H9 (cell line): ENCODE results near the gene GNAT3. TPM values are rescaled to one million over a fixed set of nuclear protein-coding genes. Genes with fewer than 3 reads are reported as not detected.

Experiments used
- DNase-seq: peaks from one replicate; pipeline ENCODE4 v3.0.0-alpha.2; 2017
- H2AFZ ChIP-seq: one replicate; pipeline ENCODE4 v1.6.1; 2013; ENCODE audit warnings: mild to moderate bottlenecking, low read length, control low read depth, moderate library complexity
- H2AK5ac ChIP-seq: 2 replicates; pipeline ENCODE4 v1.6.1; 2013; ENCODE audit warnings: low read length, control low read depth, mixed read lengths; ENCODE audit not compliant: insufficient read length
- H2BK120ac ChIP-seq: one replicate; pipeline ENCODE4 v1.6.1; 2013; ENCODE audit warnings: low read depth, mild to moderate bottlenecking, low read length, control low read depth, inconsistent platforms; ENCODE audit not compliant: poor library complexity, severe bottlenecking
- H2BK12ac ChIP-seq: 2 replicates; pipeline ENCODE4 v1.6.1; 2013; ENCODE audit warnings: low read length, control low read depth, mixed read lengths, low read depth; ENCODE audit not compliant: insufficient read length
- H2BK15ac ChIP-seq: 2 replicates; pipeline ENCODE4 v1.6.1; 2013; ENCODE audit warnings: low read depth, low read length, control low read depth
- H2BK20ac ChIP-seq: one replicate; pipeline ENCODE4 v1.6.1; 2013; ENCODE audit warnings: low read depth, mild to moderate bottlenecking, low read length, control low read depth, inconsistent platforms; ENCODE audit not compliant: poor library complexity, severe bottlenecking
- H2BK5ac ChIP-seq: 2 replicates; pipeline ENCODE4 v1.6.1; 2013; ENCODE audit warnings: low read length, control low read depth, mixed read lengths; ENCODE audit not compliant: insufficient read length
- H3K14ac ChIP-seq: 2 replicates; pipeline ENCODE4 v1.6.1; 2013; ENCODE audit warnings: low read length, control low read depth; ENCODE audit not compliant: insufficient read depth
- H3K18ac ChIP-seq: 2 replicates; pipeline ENCODE4 v1.6.1; 2013; ENCODE audit warnings: low read depth, mild to moderate bottlenecking, mixed read lengths, low read length, control low read depth; ENCODE audit not compliant: insufficient read length
- H3K23ac ChIP-seq: 2 replicates; pipeline ENCODE4 v1.6.1; 2013; ENCODE audit warnings: low read length, control low read depth, mixed read lengths, low read depth; ENCODE audit not compliant: insufficient read length
- H3K23me2 ChIP-seq: 2 replicates; pipeline ENCODE4 v1.6.1; 2013; ENCODE audit warnings: low read depth, mild to moderate bottlenecking, mixed read lengths, low read length, control low read depth; ENCODE audit not compliant: insufficient read length, poor library complexity, severe bottlenecking
- H3K27ac ChIP-seq: 2 replicates; pipeline ENCODE4 v1.5.1; 2013; ENCODE audit warnings: low read length, control low read depth, mixed read lengths, low read depth; ENCODE audit not compliant: insufficient read length
- H3K27me3 ChIP-seq: 2 replicates; pipeline ENCODE4 v1.6.1; 2013; ENCODE audit warnings: low read length, control low read depth, inconsistent platforms; ENCODE audit not compliant: insufficient read depth
- H3K4ac ChIP-seq: 2 replicates; pipeline ENCODE4 v1.6.1; 2013; ENCODE audit warnings: low read depth, mild to moderate bottlenecking, control low read depth, inconsistent platforms, low read length, moderate library complexity
- H3K4me1 ChIP-seq: 2 replicates; pipeline ENCODE4 v1.6.1; 2013; ENCODE audit warnings: low read length, control low read depth, inconsistent platforms; ENCODE audit not compliant: insufficient read depth
- H3K4me2 ChIP-seq: 2 replicates; pipeline ENCODE4 v1.6.1; 2013; ENCODE audit warnings: low read length, control low read depth, mixed read lengths; ENCODE audit not compliant: insufficient read length, insufficient read depth
- H3K56ac ChIP-seq: 2 replicates; pipeline ENCODE4 v1.6.1; 2013; ENCODE audit warnings: low read depth, mild to moderate bottlenecking, mixed read lengths, low read length, control low read depth; ENCODE audit not compliant: insufficient read length
- H3K79me1 ChIP-seq: 2 replicates; pipeline ENCODE4 v1.6.1; 2013; ENCODE audit warnings: low read depth, mild to moderate bottlenecking, moderate library complexity, low read length, control low read depth, inconsistent platforms; ENCODE audit not compliant: insufficient read depth, poor library complexity, severe bottlenecking
- H3K79me2 ChIP-seq: 2 replicates; pipeline ENCODE4 v1.6.1; 2013; ENCODE audit warnings: low read length, control low read depth, inconsistent platforms; ENCODE audit not compliant: insufficient read depth
- H3K9ac ChIP-seq: 2 replicates; pipeline ENCODE4 v1.6.1; 2013; ENCODE audit warnings: low read length, control low read depth, mixed read lengths; ENCODE audit not compliant: insufficient read length; ENCODE audit errors: extremely low read depth
- H3K9me3 ChIP-seq: one replicate; pipeline ENCODE4 v1.6.1; 2013; ENCODE audit warnings: low read depth, low read length, inconsistent platforms; ENCODE audit not compliant: control insufficient read depth
- H3T11ph ChIP-seq: one replicate; pipeline ENCODE4 v1.6.1; 2013; ENCODE audit warnings: mild to moderate bottlenecking, low read length, control low read depth, inconsistent platforms
- H4K20me1 ChIP-seq: one replicate; pipeline ENCODE4 v1.6.1; 2013; ENCODE audit not compliant: control insufficient read depth, insufficient read length, insufficient read depth
- H4K5ac ChIP-seq: 2 replicates; pipeline ENCODE4 v1.6.1; 2013; ENCODE audit warnings: low read depth, mild to moderate bottlenecking, mixed read lengths, low read length, control low read depth; ENCODE audit not compliant: insufficient read length
- H4K8ac ChIP-seq: replicated peaks from 2 replicates; pipeline ENCODE4 v1.6.1; 2013; ENCODE audit warnings: low read length, control low read depth, mixed read lengths, low read depth; ENCODE audit not compliant: insufficient read length
- H4K91ac ChIP-seq: 2 replicates; pipeline ENCODE4 v1.6.1; 2013; ENCODE audit warnings: low read depth, mild to moderate bottlenecking, moderate library complexity, mixed read lengths, low read length, control low read depth; ENCODE audit not compliant: insufficient read length
- H3K27ac Mint-ChIP-seq, 3 experiments: 2 replicates in 2 of 3; 3 replicates in 1 of 3; pipeline ENCODE4 v1.8.0; 2020 to 2021; ENCODE audit warnings: mixed read lengths in 3 of 3, mild to moderate bottlenecking in 1 of 3, moderate library complexity in 1 of 3
- H3K27me3 Mint-ChIP-seq: 2 replicates; pipeline ENCODE4 v1.8.0; 2021; ENCODE audit warnings: low read depth, mild to moderate bottlenecking, moderate library complexity, mixed read lengths
- H3K36me3 Mint-ChIP-seq, 3 experiments: 2 replicates in 2 of 3; 3 replicates in 1 of 3; pipeline ENCODE4 v1.8.0; 2020 to 2021; ENCODE audit warnings: low read depth in 3 of 3, mixed read lengths in 3 of 3; ENCODE audit not compliant: insufficient read depth in 1 of 3
- H3K4me1 Mint-ChIP-seq, 2 experiments: 2 replicates each; pipeline ENCODE4 v1.8.0; 2020; ENCODE audit warnings: mixed read lengths in 2 of 2
- H3K4me3 Mint-ChIP-seq, 2 experiments: 2 replicates in 1 of 2; 3 replicates in 1 of 2; pipeline ENCODE4 v1.8.0; 2020 to 2021; ENCODE audit warnings: mild to moderate bottlenecking in 2 of 2, mixed read lengths in 2 of 2, moderate library complexity in 1 of 2
- H3K9me3 Mint-ChIP-seq, 2 experiments: 2 replicates in 1 of 2; 3 replicates in 1 of 2; pipeline ENCODE4 v1.8.0; 2020; ENCODE audit warnings: mild to moderate bottlenecking in 2 of 2, mixed read lengths in 2 of 2, moderate library complexity in 1 of 2
- CTCF ChIP-seq: fragments of 200-600 bp; sonication (generic); conservative IDR thresholded peaks from 3 replicates; pipeline ENCODE4 v1.8.0; 2021; ENCODE audit warnings: antibody characterized with exemption, mild to moderate bottlenecking
- WGBS: extraction: QIAGEN DNeasy Blood & Tissue Kit; methylation state at CpG from one replicate; pipeline ENCODE4 v1.1.7; 2013; ENCODE audit warnings: missing lambda C conversion rate, low lambda C conversion rate, mixed read lengths; ENCODE audit not compliant: insufficient read length; ENCODE audit errors: extremely low coverage; 5-methylcytosine and 5-hydroxymethylcytosine counted together
- total RNA-seq: library from RNA; stranded (reverse); gene quantifications from 2 replicates; pipeline ENCODE4 v1.2.1, GENCODE V29; 2021

Gene GNAT3
- total RNA-seq, 1 experiment from 2014 or later, result not detected

DNA sequence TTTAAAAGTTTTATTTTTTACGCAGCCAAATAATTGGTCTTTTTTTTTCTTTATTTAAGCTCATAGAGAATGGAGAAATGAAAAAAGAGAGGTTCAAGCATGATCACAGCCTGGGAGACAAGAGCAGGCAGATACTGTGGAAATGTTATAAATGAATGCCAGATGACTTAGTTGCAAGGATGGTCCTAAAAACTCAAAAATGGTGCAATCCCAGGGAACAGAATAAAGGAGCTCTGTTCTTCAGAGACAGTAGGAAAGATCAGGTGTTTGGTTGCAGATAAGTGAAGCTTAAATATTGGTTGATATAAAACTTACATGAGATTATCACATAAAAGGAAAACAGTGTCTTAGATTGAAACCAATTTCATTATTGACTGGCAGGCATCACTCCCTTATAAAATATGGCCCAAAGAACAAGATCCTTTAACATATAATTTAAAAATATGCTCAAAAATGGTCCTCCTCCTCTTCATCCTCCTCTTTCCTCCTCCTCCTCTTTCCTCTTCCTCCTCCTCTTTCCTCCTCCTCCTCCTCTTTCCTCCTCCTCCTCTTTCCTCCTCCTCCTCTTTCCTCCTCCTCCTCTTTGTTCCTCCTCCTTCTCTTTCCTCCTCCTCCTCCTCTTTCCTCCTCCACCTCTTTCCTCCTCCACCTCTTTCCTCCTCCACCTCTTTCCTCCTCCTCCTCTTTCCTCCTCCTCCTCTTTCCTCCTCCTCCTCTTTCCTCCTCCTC lies 18.6 kb downstream of the GNAT3 start:
- H3K79me1 ChIP-seq, result no peaks in the 10 kb centered on the region
- no peak overlapping the region for H3K27ac Mint-ChIP-seq
- no peak overlapping the region for H4K5ac ChIP-seq
- H3K4me1 Mint-ChIP-seq, result peaks cover 10 to 12% of the 10 kb centered on the region in 2 experiments
- H3K14ac ChIP-seq, result no peak overlapping the region
- TF ChIP-seq CTCF, result no peak
- no peak overlapping the region for H3K27ac ChIP-seq
- no peak overlapping the region for H2BK15ac ChIP-seq
- no peak overlapping the region for H4K8ac ChIP-seq
- H3K4me2 ChIP-seq, result no peak overlapping the region
- no peaks in the 10 kb centered on the region; the same call in 1 of the 2 replicates for H3K4me1 ChIP-seq
- H3K36me3 Mint-ChIP-seq, result no peaks in the 10 kb centered on the region
- H2AFZ ChIP-seq, result no peak overlapping the region
- H3K56ac ChIP-seq, result no peak overlapping the region
- no peaks in the 10 kb centered on the region for H4K20me1 ChIP-seq
- no peaks in the 10 kb centered on the region for H3K9me3 Mint-ChIP-seq
- no peak overlapping the region for H2BK12ac ChIP-seq
- WGBS, result no CpG with 5 or more reads among the region's 1 CpG
- H3K4ac ChIP-seq, result no peak overlapping the region
- H3K23ac ChIP-seq, result no peak overlapping the region
- H4K91ac ChIP-seq, result no peak overlapping the region
- no peaks in the 10 kb centered on the region for H3K27me3 ChIP-seq
- H3K9ac ChIP-seq, result no peak overlapping the region
- no peaks in the 10 kb centered on the region for H3K27me3 Mint-ChIP-seq
- H2BK120ac ChIP-seq, result no peak overlapping the region
- no peak overlapping the region for H3K18ac ChIP-seq
- H3T11ph ChIP-seq, result no peak overlapping the region
- no peaks in the 10 kb centered on the region for H3K23me2 ChIP-seq
- no peak overlapping the region for H3K4me3 Mint-ChIP-seq
- DNase-seq, result no peak
- no peaks in the 10 kb centered on the region for H3K9me3 ChIP-seq
- no peak overlapping the region for H2BK20ac ChIP-seq
- H2BK5ac ChIP-seq, result no peak overlapping the region
- no peaks in the 10 kb centered on the region for H3K79me2 ChIP-seq
- no peak overlapping the region for H2AK5ac ChIP-seq
